ELR (cell line): Measurements from ENCODE around the gene DHX16.

Experiments used
- DNase-seq: peaks from one replicate; pipeline ENCODE4 v3.0.0-alpha.2; 2015; ENCODE audit warnings: low read depth

The DHX16 gene

GRCh38 chr6:30691208-30691847 is 18.5 kb upstream of the DHX16 start:
- DNase-seq = no peak

GRCh38 chr6:30690403-30691207 is 17.8 kb upstream of the DHX16 start, which contains the start of gene NRM:
NRM (minus strand) TSS chr6:30690984; CDS start chr6:30690974, 10 bp downstream.
- DNase-seq = peak; percentile 91

GRCh38 chr6:30689985-30690384 is 17.2 kb upstream of the DHX16 start:
- DNase-seq = no peak

GRCh38 chr6:30689022-30689865 is 16.4 kb upstream of the DHX16 start:
- DNase-seq = no peak

- DNase-seq = no peak
These were observed 15.8 kb upstream of the DHX16 start for GRCh38 chr6:30688569-30688968.

GRCh38 chr6:30687659-30688431 is 15.0 kb upstream of the DHX16 start:
- peak; percentile 63 for DNase-seq

- peak; percentile 98 for DNase-seq
These were observed 14.3 kb upstream of the DHX16 start for GRCh38 chr6:30686908-30687658.

- peak; percentile 80 for DNase-seq
These were observed 13.5 kb upstream of the DHX16 start, which contains the start of gene PPP1R18 for GRCh38 chr6:30686009-30686907. PPP1R18 (minus strand) TSS chr6:30686645; CDS start chr6:30686018, 627 bp downstream.

GRCh38 chr6:30685157-30686008 is 12.6 kb upstream of the DHX16 start:
- peak; percentile 70 for DNase-seq

- peak; percentile 71 for DNase-seq
These were observed 11.8 kb upstream of the DHX16 start for GRCh38 chr6:30684386-30685156.

- DNase-seq = peak; percentile 45
These were observed 11.2 kb upstream of the DHX16 start for GRCh38 chr6:30683980-30684338.

GRCh38 chr6:30683183-30683979 is 10.6 kb upstream of the DHX16 start:
- no peak for DNase-seq

GRCh38 chr6:30682143-30683117 is 9.6 kb upstream of the DHX16 start:
- peak; percentile 95 for DNase-seq

- DNase-seq = no peak
These were observed 8.9 kb upstream of the DHX16 start for GRCh38 chr6:30681766-30682142.

GRCh38 chr6:30679765-30680535 is 7.1 kb upstream of the DHX16 start:
- no peak for DNase-seq
